HG03064 (cell line): Measurements from ENCODE around the gene SHF.
"Not testable (repeated sequence)": the region's sequence is repeated elsewhere in the genome, so short reads cannot be mapped to it uniquely, and the experiment has no call there.

Experiments used
- ATAC-seq: cut with Tn5 transposase; IDR thresholded peaks from one replicate; pipeline ENCODE4 v1.9.1; 2021; ENCODE audit warnings: low read depth; ENCODE audit not compliant: unreplicated experiment

SHF gene

GRCh38 chr15:45148076-45149059 is 39.4 kb downstream of the SHF start:
- no peak for ATAC-seq

- ATAC-seq, result no peak
Observed at GRCh38 chr15:45147606-45148005, 40.2 kb downstream of the SHF start.

DNA sequence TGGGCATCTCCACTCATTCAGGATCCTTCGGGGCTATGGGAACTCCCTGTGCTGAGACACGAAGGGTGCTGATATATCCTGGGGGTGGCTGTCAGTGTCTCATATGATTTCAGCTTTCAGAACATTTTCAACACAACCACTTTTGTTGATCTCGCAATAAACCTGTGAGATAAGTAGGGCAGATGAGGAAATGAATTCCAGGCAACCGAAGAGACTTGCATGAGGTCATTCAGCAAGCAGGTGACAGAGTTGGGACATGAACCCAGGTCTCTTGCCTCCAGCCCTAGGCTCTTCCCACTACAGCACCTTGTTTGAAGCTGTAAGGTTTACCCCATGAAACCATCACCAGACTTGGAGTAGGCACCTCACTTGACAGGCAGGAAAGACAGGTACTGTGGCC is 41.4 kb downstream of the SHF start:
- ATAC-seq, result no peak

- no peak for ATAC-seq
Observed at GRCh38 chr15:45144775-45145174, 43.0 kb downstream of the SHF start.

DNA sequence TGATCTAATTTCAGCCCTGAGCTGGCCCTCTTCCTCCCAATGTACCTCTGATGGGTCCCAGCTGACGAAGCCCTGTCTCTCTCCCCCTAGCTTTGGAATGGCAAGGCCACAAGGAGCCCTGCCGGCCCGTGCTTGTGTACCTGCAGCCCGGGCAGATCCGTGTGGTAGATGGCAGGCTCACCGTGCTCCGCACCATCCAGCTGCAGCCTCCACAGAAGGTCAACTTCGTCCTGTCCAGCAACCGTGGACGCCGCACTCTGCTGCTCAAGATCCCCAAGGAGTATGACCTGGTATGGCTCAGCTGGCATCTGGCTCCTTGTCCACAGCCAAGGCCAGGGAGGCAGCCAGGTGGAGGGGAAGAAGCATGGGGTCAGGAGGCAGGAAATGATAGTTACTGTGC is 43.8 kb downstream of the SHF start:
- no peak for ATAC-seq

DNA sequence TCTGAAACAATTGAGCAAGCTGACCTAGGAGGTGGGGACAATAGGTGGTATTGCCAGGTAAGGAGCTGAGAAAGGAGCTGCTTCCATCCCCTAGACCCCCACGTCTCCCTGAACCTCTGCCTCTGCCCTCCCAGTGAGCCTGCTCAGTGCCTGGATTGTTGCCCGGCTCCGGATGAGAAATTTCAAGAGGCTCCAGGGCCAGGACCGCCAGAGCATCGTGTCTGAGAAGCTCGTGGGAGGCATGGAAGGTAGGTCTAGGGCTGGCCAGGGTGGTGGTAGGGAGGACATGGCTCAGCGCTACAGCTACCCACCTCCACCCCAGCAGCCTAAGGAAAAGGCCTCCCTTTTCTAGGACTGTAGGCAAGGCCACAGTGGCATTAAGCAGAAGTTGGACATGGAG is 44.7 kb downstream of the SHF start:
- ATAC-seq, result no peak

- ATAC-seq, result no peak
Observed at GRCh38 chr15:45141386-45141785, 46.4 kb downstream of the SHF start.

- no peak for ATAC-seq
Observed at GRCh38 chr15:45140557-45141250, 47.1 kb downstream of the SHF start.

- ATAC-seq, result no peak
Observed at GRCh38 chr15:45139770-45140169, 48.0 kb downstream of the SHF start.

- ATAC-seq, result no peak
Observed at GRCh38 chr15:45138814-45139765, 48.7 kb downstream of the SHF start.

GRCh38 chr15:45137703-45138102 is 50.1 kb downstream of the SHF start:
- no peak for ATAC-seq

DNA sequence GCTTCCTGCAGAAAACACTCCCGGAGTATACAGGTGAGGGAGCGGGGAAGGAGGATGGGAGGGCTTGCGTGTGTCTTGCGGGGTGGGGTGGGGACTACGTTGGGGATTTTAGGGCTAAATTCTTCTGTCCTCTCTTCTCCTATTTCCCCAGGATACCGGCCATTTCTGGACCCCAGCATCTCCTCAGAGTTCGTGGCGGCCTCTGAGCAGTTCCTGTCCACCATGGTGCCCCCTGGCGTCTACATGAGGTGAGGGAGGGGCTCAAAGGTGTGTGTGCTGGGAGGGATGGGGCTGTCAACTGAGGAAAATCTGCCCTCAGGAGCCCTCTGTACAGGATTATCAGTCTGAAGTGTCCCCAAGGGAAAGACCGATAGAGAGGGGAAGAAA is 51.4 kb downstream of the SHF start:
- no peak for ATAC-seq

- not testable (repeated sequence) for ATAC-seq
Observed at GRCh38 chr15:45135705-45136377, 51.9 kb downstream of the SHF start.

- no peak for ATAC-seq
Observed at GRCh38 chr15:45134682-45135604, 52.8 kb downstream of the SHF start.

DNA sequence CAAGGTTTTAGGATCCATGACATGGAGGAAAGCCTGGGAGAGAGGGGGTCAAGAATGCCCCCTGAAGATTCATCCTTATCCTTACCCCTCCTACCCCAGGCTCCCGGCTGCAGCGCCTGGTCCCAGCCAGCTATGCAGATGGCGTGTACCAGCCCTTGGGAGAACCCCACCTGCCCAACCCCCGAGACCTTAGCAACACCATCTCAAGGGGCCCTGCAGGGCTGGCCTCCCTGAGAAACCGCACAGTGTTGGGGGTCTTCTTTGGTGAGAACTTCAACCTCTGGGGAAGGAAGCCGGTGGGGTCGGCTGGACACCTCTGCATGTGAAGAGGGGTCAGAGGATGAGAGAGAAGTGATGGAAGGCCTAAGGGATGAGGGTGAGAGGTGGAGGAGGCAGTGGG is 53.7 kb downstream of the SHF start:
- no peak for ATAC-seq

DNA sequence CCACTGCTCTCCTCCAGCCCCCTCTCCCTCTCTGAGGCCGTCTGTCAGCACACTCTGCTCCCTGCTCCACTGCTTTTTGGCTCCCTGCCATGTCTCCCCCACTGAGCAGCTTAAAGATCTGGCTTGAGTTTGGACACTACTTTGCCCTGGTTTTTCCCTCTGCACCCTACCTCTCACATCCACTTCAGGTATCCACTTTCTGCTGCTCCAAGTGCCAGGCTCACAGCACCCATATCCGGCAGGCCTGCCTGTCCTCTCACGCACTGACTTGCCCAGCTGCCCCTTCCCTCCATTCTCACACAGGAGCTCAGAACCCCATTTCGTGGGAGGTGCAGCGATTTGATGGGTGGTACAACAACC is 54.2 kb downstream of the SHF start:
- ATAC-seq, result no peak

DNA sequence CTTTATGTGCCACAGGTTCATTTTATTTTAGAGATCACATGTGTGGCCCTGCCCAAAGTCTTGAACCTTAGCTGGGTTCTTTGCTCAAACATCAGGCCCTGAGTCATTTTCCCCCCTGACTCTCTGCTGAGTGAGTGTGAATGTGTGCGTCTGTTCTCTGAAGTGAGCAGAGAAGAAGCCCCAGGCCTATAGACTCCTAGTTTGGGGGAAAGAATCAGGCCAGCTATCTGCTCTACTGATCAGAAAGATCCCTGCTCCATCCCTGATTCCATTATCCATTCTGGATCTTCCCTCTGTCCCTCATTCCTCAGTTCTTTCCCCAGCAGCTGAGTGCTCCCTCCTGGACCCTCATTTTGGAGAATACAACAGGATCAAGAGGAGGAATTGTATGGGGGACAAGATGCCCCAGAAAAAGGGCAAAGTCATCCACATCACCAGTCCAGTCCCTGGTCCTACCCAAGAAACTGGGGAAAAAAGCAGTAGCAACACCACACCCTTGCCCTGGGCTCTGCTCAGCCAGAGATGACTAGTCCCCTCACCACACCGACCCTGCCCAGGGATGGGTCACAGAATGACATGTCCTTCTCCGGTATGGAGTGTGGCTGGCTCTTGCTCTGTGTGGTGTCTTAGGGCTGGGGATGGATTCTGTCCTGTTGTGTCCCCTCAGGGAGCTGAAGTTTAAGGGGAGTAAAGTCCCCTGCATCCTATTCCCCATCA is 54.8 kb downstream of the SHF start:
- no peak for ATAC-seq

DNA sequence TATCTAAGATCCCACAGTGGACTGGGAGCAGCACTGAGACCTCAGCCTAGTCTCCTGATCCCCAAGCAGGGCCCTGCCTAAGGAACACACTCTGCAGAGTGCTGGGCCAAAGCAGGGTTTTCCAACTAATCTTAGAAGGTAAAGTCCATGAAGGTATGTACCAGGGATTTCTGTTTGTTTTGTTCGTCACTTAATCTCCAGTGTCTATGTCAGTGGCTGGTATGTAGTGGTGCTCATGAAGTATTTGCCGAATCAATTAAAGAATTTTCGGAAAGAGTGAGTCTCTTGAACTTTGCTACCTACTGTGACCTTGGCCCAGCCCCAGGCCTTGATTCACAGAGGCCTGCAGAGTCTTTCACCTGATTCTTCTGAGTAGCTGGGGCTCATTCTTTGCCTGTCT is 56.3 kb downstream of the SHF start:
- no peak for ATAC-seq
